Activated CD4-positive, alpha-beta T cell treated with anti-CD3 and anti-CD28 coated beads, Interleukin-2, amount 10 ng/mL, durations not matched to agents 24 days and 14 days (primary cell): ENCODE results near the gene KCNIP2. TPM values are rescaled to one million over a fixed set of nuclear protein-coding genes. Genes with fewer than 3 reads are reported as not detected.

Experiments
- DNase-seq: peaks from one replicate; pipeline ENCODE4 v3.0.0; 2022
- H3K27ac Mint-ChIP-seq: one replicate; pipeline ENCODE4 v1.8.0; 2022; ENCODE audit warnings: mild to moderate bottlenecking, mixed read lengths
- H3K27me3 Mint-ChIP-seq: one replicate; pipeline ENCODE4 v1.8.0; 2022; ENCODE audit warnings: mixed read lengths
- H3K36me3 Mint-ChIP-seq: one replicate; pipeline ENCODE4 v1.8.0; 2022; ENCODE audit warnings: low read depth, mild to moderate bottlenecking, mixed read lengths
- H3K4me1 Mint-ChIP-seq: one replicate; pipeline ENCODE4 v1.8.0; 2021; ENCODE audit warnings: mixed read lengths
- H3K4me3 Mint-ChIP-seq: one replicate; pipeline ENCODE4 v1.8.0; 2022; ENCODE audit warnings: mild to moderate bottlenecking, moderate library complexity, mixed read lengths
- H3K9me3 Mint-ChIP-seq: one replicate; pipeline ENCODE4 v1.8.0; 2021; ENCODE audit warnings: mixed read lengths
- intact Hi-C: fragments of 100-400 bp; cut with micrococcal nuclease; formaldehyde crosslinking; loops from one replicate; pipeline ENCODE4 v1.15.1; 2023
- total RNA-seq: library from RNA; stranded (reverse); gene quantifications from 2 replicates; pipeline ENCODE4 v1.2.3, GENCODE V29; 2022

The KCNIP2 gene
- total RNA-seq, 1 donor from 2014 or later: 2.3 TPM

GRCh38 chr10:101780818-101781654, 62.6 kb downstream of the KCNIP2 start:
- Mint-ChIP-seq H3K4me1 (peaks cover 49% of the 10 kb centered on the region), H3K4me3 (peak overlapping the region; percentile 63), H3K9me3 (no peaks in the 10 kb centered on the region), H3K27ac (peak overlapping the region; percentile 49), H3K36me3 (peaks cover 57% of the 10 kb centered on the region), H3K27me3 (peaks cover 25% of the 10 kb centered on the region)
- intact Hi-C loops: loop anchor here (1.0 to 10.0 kb wide), 7 partner anchors 74 to 569 kb away; partner anchors contain the start of genes BTRC, DPCD, FBXW4 and HPS6
- peak; percentile 93 for DNase-seq

DNA sequence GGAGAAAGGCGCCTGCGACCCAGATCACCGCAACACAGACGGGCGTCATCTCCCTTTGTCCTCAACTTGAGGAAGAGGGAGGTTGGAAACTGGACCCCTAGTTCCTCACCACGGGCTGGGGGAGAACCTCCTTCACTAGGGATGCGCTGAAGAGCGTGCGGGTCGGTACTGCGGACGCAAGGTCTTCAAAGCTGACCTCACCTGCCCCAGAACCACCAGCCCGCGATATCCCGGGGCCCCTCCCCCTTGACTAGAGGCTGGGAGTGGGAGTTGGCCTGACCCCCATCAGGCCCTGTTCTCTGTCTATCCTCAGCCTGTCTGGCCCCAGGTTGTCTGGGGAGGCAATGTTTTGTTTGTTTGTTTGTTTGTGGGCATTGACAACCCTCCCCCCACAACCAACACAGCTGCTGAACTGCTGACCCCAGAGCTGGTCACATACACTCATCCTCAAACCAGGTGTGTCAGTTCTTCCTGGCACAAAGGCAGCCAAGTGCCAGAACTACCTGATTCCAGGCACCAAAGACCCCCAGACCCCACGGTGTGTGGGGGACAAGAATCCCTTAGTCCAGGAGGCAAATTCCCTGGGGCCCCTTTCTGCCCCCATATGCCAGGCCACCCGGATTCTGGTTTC, 63.3 kb downstream of the KCNIP2 start:
- DNase-seq: peak; percentile 61
- peak overlapping the region; percentile 8 for H3K27ac Mint-ChIP-seq
- H3K9me3 Mint-ChIP-seq: no peaks in the 10 kb centered on the region
- H3K4me1 Mint-ChIP-seq: peaks cover 45% of the 10 kb centered on the region
- H3K36me3 Mint-ChIP-seq: peaks cover 50% of the 10 kb centered on the region
- intact Hi-C loops: loop anchor here (2.0 to 10.0 kb wide), 6 partner anchors 73 to 568 kb away; partner anchors contain the start of genes BTRC, DPCD, FBXW4 and HPS6
- H3K27me3 Mint-ChIP-seq: peaks cover 26% of the 10 kb centered on the region
- peak overlapping the region; percentile 79 for H3K4me3 Mint-ChIP-seq

DNA sequence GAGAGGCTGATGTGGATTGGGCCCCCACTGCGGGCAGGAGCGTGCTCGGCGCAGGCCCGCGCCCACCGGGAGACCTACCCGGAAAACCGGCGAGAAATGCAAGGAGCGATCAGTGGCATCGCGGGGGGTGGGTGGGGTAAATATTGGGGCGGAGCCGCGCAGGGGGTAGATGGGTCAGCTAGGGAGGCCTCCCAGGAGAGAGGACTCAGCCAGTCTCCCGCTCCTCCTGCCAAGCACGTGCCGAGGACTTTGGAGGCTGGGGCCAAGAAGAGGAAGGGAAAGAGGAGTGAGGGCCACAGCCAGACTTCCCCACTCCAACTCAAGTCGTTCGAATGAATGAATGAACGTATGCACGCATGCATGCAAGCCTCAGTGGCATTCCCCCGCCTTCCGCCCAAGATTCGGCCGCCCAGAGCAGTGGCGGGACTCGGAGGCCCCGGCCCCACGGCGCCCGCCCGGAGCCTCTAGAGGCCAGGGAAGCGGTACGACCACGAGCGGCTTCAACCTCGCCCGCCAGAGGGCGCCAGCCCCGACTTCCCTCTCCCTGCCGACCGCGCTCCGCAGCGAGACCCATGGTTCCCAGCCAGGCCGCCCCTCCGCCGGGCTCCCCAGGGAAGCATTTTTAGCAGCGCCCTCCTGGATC, 63.9 kb downstream of the KCNIP2 start:
- DNase-seq: peak; percentile 96
- Mint-ChIP-seq H3K4me1 (peaks cover 42% of the 10 kb centered on the region), H3K36me3 (peaks cover 43% of the 10 kb centered on the region), H3K27me3 (peaks cover 31% of the 10 kb centered on the region), H3K27ac (no peak overlapping the region), H3K4me3 (peak overlapping the region; percentile 79), H3K9me3 (no peaks in the 10 kb centered on the region)
- intact Hi-C loops: loop anchor here (2.0 to 10.0 kb wide), 8 partner anchors 72 to 645 kb away; partner anchors contain the start of genes BTRC, DPCD, FBXW4 and HPS6

GRCh38 chr10:101778781-101779543, 64.6 kb downstream of the KCNIP2 start:
- no peaks in the 10 kb centered on the region for H3K9me3 Mint-ChIP-seq
- H3K4me3 Mint-ChIP-seq: peak overlapping the region; percentile 79
- no peak overlapping the region for H3K27ac Mint-ChIP-seq
- peak; percentile 73 for DNase-seq
- H3K27me3 Mint-ChIP-seq: peaks cover 38% of the 10 kb centered on the region
- intact Hi-C loops: loop anchor here (10.0 kb wide), 2 partner anchors 614 to 644 kb away; partner anchors contain the start of gene TLX1
- peaks cover 41% of the 10 kb centered on the region for H3K36me3 Mint-ChIP-seq
- peaks cover 38% of the 10 kb centered on the region for H3K4me1 Mint-ChIP-seq

DNA sequence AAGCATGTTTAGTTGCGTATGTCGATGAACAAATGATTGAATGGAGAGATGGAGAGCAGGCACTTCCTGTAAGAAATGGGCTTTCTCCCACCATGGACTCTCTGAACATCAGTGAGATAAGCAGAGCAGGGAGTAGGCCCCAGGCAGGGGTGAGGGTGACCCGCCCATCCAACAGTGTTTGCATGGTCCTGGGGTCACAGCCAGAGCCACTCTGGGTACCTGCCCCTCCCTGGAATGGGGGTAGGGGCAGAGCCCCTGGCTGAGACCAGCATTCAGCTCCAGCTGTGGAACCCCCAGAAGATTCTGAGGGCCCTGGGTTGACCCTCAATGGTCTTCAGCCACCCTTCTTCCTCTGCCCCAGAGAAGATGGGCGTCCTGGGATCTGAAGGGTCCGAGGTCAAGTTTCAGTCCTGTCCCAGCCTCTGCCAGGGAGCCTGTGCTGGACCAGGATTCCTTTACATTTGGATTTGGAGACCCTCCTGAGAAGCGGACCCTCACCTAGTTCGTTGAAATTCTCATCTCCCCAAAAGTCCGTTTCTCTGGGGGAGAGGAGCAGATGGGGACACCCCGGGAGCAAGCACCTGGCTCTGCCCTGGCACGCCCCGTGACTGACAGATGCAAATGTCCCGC, 65.3 kb downstream of the KCNIP2 start:
- peaks cover 40% of the 10 kb centered on the region for H3K36me3 Mint-ChIP-seq
- no peaks in the 10 kb centered on the region for H3K9me3 Mint-ChIP-seq
- H3K27ac Mint-ChIP-seq: no peak overlapping the region
- peaks cover 33% of the 10 kb centered on the region for H3K4me1 Mint-ChIP-seq
- DNase-seq: no peak
- H3K4me3 Mint-ChIP-seq: no peak overlapping the region
- peaks cover 45% of the 10 kb centered on the region for H3K27me3 Mint-ChIP-seq
- intact Hi-C loops: loop anchor here (10.0 kb wide), 2 partner anchors 613 to 643 kb away; partner anchors contain the start of gene TLX1

DNA sequence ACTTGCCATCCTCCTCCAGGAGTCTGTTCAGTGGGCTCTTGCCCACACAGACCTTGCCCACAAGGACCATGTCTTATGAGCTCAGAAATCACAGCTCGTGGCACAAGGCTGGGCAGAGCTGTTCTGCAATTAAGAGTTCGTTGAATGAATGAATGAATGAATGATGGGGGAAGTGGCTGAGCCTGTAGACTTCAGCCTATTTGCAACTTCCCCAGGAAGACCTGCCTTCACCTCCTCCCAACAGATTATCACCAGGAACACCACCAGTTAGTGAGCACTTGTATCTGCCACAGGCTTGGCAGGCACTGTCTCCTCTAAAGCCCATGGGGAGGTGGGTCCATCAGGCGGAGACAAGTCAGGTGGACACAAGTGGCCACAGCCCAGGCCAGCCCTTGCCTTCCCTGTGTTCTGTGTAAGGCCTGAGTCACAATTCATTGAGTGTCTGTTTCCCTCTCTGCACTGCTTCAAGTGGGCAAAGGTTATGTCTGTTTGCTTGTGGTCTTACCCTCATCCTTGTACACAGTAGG, 65.9 kb downstream of the KCNIP2 start:
- H3K27ac Mint-ChIP-seq: no peak overlapping the region
- H3K9me3 Mint-ChIP-seq: no peaks in the 10 kb centered on the region
- DNase-seq: no peak
- intact Hi-C loops: loop anchor here (10.0 kb wide), 2 partner anchors 613 to 643 kb away; partner anchors contain the start of gene TLX1
- peaks cover 34% of the 10 kb centered on the region for H3K36me3 Mint-ChIP-seq
- no peak overlapping the region for H3K4me3 Mint-ChIP-seq
- peaks cover 27% of the 10 kb centered on the region for H3K4me1 Mint-ChIP-seq
- peaks cover 51% of the 10 kb centered on the region for H3K27me3 Mint-ChIP-seq

GRCh38 chr10:101776161-101776817, 67.3 kb downstream of the KCNIP2 start:
- intact Hi-C loops: loop anchor here (10.0 kb wide), 2 partner anchors 611 to 641 kb away; partner anchors contain the start of gene TLX1
- no peak overlapping the region for H3K27ac Mint-ChIP-seq
- peaks cover 18% of the 10 kb centered on the region for H3K4me1 Mint-ChIP-seq
- H3K4me3 Mint-ChIP-seq: no peak overlapping the region
- peaks cover 65% of the 10 kb centered on the region for H3K27me3 Mint-ChIP-seq
- H3K36me3 Mint-ChIP-seq: peaks cover 26% of the 10 kb centered on the region
- DNase-seq: no peak
- no peaks in the 10 kb centered on the region for H3K9me3 Mint-ChIP-seq

Other genes starting within 250 kb of the KCNIP2 start
- 28.4 and 32.0 TPM in 2 replicates for gene FBXW4, start 148.6 kb downstream of the KCNIP2 start, total RNA-seq
- gene FGF8, start 67.7 kb downstream of the KCNIP2 start, total RNA-seq: 0.35 TPM in 1 of 2 replicates, not detected in the other
- gene NPM3, start 60.4 kb downstream of the KCNIP2 start, total RNA-seq: 172 and 175 TPM in 2 replicates
- 99.9 and 102 TPM in 2 replicates for gene OGA, start 25.4 kb downstream of the KCNIP2 start, total RNA-seq
- gene ARMH3, start 212.4 kb upstream of the KCNIP2 start, total RNA-seq: 20.9 and 23.2 TPM in 2 replicates
- gene HPS6, start 221.5 kb upstream of the KCNIP2 start, total RNA-seq: 22.7 and 25.8 TPM in 2 replicates